T-helper 17 cell (primary cell): ENCODE data around the gene TRABD2B. TPM values are rescaled to one million over a fixed set of nuclear protein-coding genes. Genes with fewer than 3 reads are reported as not detected.

Experiments used
- ATAC-seq: fragments of 150-1000 bp; cut with Tn5 transposase; 2 replicates; pipeline ENCODE4 v1.10.0; 2021; ENCODE audit warnings: mild to moderate bottlenecking, moderate library complexity
- DNase-seq, 3 donors: peaks; one replicate each; pipeline versions ENCODE4 v3.0.0 to v3.0.0-alpha.2; 2020 to 2021
- H3K9me3 ChIP-seq: one replicate; pipeline ENCODE4 v1.7.0; 2013; ENCODE audit warnings: low read length, mild to moderate bottlenecking; ENCODE audit not compliant: control insufficient read depth, poor library complexity, severe bottlenecking
- H3K27ac Mint-ChIP-seq: one replicate; pipeline ENCODE4 v1.8.0; 2022; ENCODE audit warnings: mild to moderate bottlenecking, moderate library complexity, mixed read lengths
- H3K27me3 Mint-ChIP-seq: one replicate; pipeline ENCODE4 v1.8.0; 2022; ENCODE audit warnings: mixed read lengths
- H3K36me3 Mint-ChIP-seq: one replicate; pipeline ENCODE4 v1.8.0; 2022; ENCODE audit warnings: low read depth, mixed read lengths
- H3K4me1 Mint-ChIP-seq: one replicate; pipeline ENCODE4 v1.8.0; 2022; ENCODE audit warnings: mild to moderate bottlenecking, mixed read lengths
- H3K4me3 Mint-ChIP-seq: one replicate; pipeline ENCODE4 v1.8.0; 2022; ENCODE audit warnings: mild to moderate bottlenecking, moderate library complexity, mixed read lengths
- total RNA-seq, 4 donors: library from RNA in 2 of 4; stranded (reverse) in 2 of 4; gene quantifications; one replicate each; pipeline ENCODE4 v1.2.3 and lab custom pipeline; 2022 to 2026

Gene TRABD2B
- total RNA-seq, 2 donors from 2014 or later, result not detected

DNA sequence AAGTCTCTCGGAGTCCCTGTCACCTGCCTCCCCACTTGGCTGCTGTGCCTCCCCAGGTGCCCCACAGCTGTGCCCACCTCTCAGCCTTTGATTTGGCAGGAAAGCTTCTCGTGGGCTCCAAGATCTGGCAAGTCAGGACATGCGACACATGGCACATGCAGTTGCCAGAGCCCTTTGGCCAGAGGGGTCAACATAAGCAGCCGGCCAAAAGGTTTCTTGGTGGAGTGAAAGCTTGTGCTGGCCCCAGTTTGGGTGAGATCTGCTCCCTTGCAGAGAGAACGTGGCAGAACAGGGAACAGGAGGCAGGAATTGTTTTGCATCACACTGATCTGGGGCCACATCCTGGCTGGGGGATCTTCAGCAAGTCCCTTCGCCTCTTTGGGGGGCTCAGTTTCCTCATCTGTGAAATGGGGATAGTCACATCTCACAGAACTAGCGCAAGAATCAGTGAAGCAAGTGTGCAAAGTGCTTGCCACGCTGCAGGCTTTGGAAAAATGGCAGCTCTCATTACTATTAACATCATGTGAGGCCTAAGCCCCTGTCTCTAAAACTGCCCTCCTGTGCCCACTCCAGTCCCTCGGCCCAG, 232.6 kb downstream of the TRABD2B start:
- Mint-ChIP-seq H3K4me3 (no peak overlapping the region), H3K36me3 (peaks cover under 1% of the 10 kb centered on the region), H3K27ac (no peak overlapping the region), H3K4me1 (peaks cover 3% of the 10 kb centered on the region), H3K27me3 (peaks cover 50% of the 10 kb centered on the region)
- ATAC-seq (no peak), DNase-seq (no peak)
- H3K9me3 ChIP-seq, result no peaks in the 10 kb centered on the region

DNA sequence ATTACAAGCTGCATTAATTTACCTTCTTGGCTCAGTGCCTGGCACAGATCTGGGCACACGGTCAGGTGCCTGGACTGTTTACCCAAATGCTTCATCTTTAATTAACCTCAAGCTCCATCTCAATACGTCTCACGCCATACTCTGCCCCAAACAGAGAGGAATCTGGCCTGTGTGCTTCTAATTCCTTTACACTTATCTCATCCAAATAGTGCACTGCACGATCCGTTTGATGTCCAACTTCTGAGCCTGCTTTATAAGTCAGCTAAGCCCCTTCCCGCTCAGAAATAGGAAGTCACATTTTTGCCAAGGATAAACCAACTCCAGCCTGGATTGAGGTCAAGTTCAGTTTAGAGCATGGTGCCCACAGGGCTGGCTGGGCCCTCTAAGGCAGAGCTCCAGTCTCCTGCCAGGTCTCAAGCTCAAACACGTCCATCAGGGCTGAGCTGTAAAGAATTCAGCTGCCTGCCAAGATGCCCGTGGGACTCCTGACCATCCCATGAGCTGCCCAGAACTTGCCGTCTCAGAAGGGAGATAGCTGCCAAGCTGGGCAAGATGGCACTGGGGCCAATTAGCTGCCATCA, 233.5 kb downstream of the TRABD2B start:
- H3K27me3 Mint-ChIP-seq, result peaks cover 56% of the 10 kb centered on the region
- H3K4me1 Mint-ChIP-seq, result peaks cover 7% of the 10 kb centered on the region
- H3K9me3 ChIP-seq, result no peaks in the 10 kb centered on the region
- DNase-seq (no peak), ATAC-seq (no peak)
- no peak overlapping the region for H3K4me3 Mint-ChIP-seq
- no peak overlapping the region for H3K27ac Mint-ChIP-seq
- H3K36me3 Mint-ChIP-seq, result peaks cover 4% of the 10 kb centered on the region

DNA sequence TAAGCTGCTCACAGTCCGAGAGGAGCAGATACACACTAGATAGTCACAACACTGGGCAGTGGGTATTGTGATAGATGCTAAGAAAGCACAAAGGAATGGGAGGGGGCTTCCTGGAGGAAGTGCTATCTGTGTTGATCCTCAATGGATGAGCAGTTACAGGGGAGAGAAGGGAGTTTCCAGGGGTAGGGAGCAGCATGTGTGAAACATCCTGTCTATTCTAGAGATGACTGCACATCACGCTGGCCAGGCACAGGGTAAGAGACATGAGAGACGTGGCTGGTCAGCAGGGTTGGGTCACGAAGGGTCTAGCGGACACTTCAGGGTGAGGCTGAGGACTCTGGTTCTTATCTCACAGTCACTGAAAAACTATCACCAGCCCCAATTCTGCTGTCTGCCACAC, 235.2 kb downstream of the TRABD2B start:
- Mint-ChIP-seq H3K27me3 (peaks cover 64% of the 10 kb centered on the region), H3K36me3 (peaks cover 6% of the 10 kb centered on the region), H3K4me1 (peaks cover 10% of the 10 kb centered on the region), H3K27ac (no peak overlapping the region), H3K4me3 (no peak overlapping the region)
- DNase-seq (no peak), ATAC-seq (no peak)
- H3K9me3 ChIP-seq, result no peaks in the 10 kb centered on the region

GRCh38 chr1:47761201-47761930, 235.8 kb downstream of the TRABD2B start:
- Mint-ChIP-seq H3K27ac (no peak overlapping the region), H3K4me3 (no peak overlapping the region), H3K4me1 (peaks cover 9% of the 10 kb centered on the region), H3K36me3 (peaks cover 10% of the 10 kb centered on the region), H3K27me3 (peaks cover 64% of the 10 kb centered on the region)
- no peaks in the 10 kb centered on the region for H3K9me3 ChIP-seq
- no peak for ATAC-seq
- no peak for DNase-seq

DNA sequence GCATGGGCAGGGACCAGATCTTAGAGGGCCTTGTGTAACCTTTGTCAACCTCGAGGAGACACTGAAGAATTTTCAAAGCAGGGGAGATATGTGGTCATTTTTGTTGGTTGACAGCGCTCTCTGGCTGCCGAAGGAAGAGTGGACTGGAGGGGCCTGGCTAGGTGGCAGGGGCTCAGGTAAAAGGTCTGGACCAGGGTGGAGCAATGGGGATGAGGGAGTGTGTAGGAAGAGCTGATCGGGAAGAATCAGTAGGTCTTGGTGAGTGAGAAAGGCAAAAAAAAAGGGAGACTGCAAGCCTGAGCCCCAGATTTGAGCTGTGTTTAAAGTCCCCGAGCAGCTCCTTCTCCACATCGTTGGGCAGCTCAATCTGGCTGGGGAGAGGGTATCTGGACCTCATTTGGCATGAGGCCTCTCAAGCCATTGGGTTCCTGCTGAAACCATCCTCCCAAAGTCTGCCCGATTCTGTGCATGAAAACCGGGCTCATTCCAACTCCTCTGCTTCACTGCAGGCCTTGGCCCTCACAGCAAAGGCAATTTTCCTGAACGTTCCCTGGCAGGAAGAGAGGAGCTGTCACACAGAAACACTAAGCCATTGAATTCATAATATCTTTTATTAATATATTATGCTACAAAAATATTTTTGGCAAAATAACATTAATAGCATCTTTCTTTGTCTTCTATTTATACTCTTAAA, 237.1 kb downstream of the TRABD2B start:
- Mint-ChIP-seq H3K27ac (no peak overlapping the region), H3K4me1 (peaks cover 9% of the 10 kb centered on the region), H3K4me3 (no peak overlapping the region), H3K36me3 (peaks cover 10% of the 10 kb centered on the region), H3K27me3 (peaks cover 61% of the 10 kb centered on the region)
- ATAC-seq, result no peak
- DNase-seq, result no peak
- H3K9me3 ChIP-seq, result no peaks in the 10 kb centered on the region

DNA sequence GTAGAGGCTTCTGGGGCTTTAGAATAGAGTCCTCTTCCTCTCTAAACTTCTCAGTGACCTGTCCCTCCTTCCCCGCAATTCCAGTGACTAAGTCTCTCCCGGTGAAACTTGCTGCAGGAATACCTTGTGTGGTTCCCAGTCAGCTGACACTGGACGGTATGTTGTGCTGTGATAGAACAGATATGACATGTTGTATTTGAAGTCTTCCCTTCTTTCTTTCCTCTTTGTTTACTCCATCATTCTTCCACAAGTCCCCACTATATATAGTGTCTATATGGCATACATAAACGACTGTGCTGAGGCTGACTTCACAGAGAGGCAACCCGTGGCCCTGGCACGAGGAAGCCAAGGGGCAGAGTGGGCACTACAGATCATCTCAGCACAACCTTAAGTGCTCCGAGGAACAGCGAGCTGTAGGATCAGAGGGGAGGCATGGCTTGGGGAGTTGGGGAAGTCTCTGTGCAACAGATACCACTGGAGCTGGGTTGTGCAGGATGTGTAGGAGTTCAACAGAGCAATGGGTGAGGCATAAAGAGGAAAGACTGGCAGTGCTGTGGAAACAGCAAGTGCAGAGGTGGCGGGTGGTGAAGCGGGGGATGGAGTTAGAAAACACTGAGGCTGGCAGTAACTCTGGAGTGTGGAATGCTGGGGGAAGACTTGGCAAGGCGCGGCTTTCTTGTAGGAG, 237.8 kb downstream of the TRABD2B start:
- H3K9me3 ChIP-seq, result no peaks in the 10 kb centered on the region
- ATAC-seq (no peak), DNase-seq (no peak)
- H3K27ac Mint-ChIP-seq, result no peak overlapping the region
- H3K27me3 Mint-ChIP-seq, result peaks cover 67% of the 10 kb centered on the region
- no peak overlapping the region for H3K4me3 Mint-ChIP-seq
- peaks cover 10% of the 10 kb centered on the region for H3K36me3 Mint-ChIP-seq
- H3K4me1 Mint-ChIP-seq, result peaks cover 9% of the 10 kb centered on the region

DNA sequence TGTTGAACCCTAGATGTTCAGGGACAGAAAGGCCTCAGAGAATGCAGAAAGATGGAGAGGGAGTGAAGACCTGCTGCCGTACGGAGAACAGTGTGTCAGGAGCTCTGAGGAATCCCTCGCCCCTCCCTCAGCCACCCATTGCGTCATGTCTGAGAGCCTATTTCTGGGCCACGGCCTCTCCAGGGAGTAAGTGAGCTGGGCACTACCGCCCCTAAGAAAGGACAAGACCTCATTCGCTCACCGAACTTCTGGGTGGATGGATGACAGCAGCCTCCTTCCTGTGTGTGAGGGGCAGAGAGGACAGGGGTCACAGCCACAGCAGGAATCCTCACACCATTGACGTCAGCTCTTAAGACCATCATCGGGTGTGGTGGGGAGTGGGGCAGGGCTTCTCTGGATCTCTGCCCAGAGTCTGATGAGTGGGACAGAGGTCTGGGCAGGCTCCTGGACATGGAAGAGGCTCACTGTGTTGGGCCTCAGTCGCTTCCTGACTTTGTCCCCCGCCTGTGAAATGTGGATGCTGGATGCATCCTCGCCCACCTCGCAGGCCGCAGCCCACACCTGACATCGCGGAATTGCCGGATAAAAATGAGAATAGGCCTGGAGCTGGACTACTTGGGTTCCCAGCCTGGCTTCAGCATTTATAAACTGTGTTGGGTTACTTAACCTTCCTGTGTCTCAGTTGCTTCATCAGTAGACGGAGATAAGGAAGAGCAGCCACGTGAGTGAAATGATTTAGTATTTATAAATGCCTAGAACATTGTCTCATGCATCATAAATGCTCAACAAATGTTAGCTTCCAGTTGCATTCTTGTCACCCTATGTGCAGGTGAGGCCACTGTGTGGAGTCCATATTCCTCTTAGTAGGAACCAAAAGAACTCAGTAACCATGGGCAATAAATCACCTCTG, 238.6 kb downstream of the TRABD2B start:
- ATAC-seq (no peak), DNase-seq (no peak)
- no peak overlapping the region for H3K4me3 Mint-ChIP-seq
- H3K36me3 Mint-ChIP-seq, result peaks cover 10% of the 10 kb centered on the region
- peaks cover 68% of the 10 kb centered on the region for H3K27me3 Mint-ChIP-seq
- H3K4me1 Mint-ChIP-seq, result peaks cover 9% of the 10 kb centered on the region
- H3K27ac Mint-ChIP-seq, result no peak overlapping the region
- H3K9me3 ChIP-seq, result no peaks in the 10 kb centered on the region

DNA sequence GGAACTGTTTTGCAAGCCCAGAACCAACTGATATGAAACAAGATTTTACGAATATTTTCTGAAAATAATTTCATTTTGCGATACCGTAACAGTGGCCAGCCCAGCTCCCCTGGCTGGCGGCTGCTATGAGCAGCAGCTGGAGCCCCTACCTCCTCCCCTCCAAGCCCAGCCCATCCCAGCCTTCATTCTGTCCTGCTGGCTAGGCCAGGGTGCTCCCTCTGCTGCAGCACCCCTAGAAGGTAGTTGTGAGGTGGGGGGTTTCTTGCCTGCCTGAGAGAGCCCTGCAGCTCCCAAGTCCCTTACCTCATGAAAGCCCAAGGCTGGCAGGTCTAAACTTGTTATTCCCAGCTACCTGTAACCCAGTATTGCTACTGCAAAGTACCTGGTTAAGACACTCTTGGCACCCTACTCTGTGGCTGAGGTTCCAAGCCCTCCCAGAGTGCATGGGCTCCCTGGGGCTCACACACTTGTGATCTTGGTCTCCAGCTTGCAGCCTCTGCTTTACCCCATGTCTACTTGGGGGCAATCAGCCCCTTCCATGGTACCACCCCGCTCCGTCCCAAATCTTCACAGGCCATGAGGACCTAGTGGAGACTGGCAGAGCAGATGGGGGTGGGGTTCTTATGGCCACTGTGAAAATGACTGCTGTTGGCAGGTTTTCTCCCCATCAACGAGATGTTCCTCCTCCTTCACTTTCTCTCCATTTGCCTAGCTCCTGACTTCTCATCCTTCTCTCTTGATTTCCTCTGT, 239.8 kb downstream of the TRABD2B start:
- Mint-ChIP-seq H3K4me3 (no peak overlapping the region), H3K27ac (no peak overlapping the region), H3K4me1 (peaks cover 9% of the 10 kb centered on the region), H3K36me3 (peaks cover 10% of the 10 kb centered on the region), H3K27me3 (peaks cover 72% of the 10 kb centered on the region)
- H3K9me3 ChIP-seq, result no peaks in the 10 kb centered on the region
- no peak for ATAC-seq
- no peak for DNase-seq

GRCh38 chr1:47756411-47756810, 240.8 kb downstream of the TRABD2B start:
- H3K4me3 Mint-ChIP-seq, result no peak overlapping the region
- no peak for DNase-seq
- peaks cover 65% of the 10 kb centered on the region for H3K27me3 Mint-ChIP-seq
- no peak for ATAC-seq
- H3K9me3 ChIP-seq, result no peaks in the 10 kb centered on the region
- peaks cover 10% of the 10 kb centered on the region for H3K36me3 Mint-ChIP-seq
- peaks cover 9% of the 10 kb centered on the region for H3K4me1 Mint-ChIP-seq
- H3K27ac Mint-ChIP-seq, result no peak overlapping the region

- ATAC-seq (no peak), DNase-seq (no peak)
- Mint-ChIP-seq H3K36me3 (peaks cover 10% of the 10 kb centered on the region), H3K4me1 (peaks cover 9% of the 10 kb centered on the region), H3K27me3 (peaks cover 65% of the 10 kb centered on the region), H3K4me3 (no peak overlapping the region), H3K27ac (no peak overlapping the region)
- H3K9me3 ChIP-seq, result no peaks in the 10 kb centered on the region
Measured at GRCh38 chr1:47756006-47756405, 241.2 kb downstream of the TRABD2B start.

DNA sequence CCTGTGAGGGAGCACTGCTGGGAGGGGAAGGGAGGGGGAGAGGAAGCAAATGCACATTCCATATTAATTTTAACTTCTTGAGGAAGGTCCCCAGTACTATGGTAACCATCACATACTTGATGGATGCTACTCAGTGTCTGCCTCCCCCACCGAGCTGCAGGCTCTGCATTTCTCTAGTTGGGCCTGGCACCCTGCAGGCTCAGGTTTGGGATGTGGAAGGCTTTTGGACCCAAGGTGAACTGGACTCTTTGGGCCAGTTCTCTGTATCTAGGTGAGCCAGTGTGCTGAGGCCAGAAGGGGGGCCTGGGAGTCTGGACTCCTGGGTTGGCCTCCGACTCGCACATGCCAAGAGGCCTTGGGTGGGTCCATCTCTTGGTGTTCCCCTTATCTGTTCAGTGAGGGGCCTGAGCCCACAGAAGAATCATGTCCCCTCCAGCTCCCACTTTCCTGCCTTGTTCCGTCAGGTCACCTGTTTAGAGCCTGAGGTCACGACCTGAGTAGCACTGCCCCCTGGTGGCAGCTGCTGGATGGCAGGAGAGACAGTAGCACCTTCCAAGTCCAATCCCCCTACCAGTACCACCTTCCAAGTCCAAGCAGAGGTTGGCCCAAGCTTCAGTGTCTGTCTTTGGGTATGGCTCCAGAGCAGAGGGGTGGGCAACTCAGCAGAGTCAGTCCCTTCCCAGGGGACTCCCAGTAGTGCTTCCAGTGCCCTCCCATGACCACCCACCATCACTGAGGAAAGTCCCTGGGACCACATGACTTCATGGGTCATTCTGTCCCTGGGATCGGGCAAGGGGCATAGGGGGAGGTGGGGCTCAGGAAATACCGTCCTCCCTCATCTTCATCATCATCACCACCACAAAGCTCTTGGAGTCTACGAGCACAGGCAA, 241.8 kb downstream of the TRABD2B start:
- Mint-ChIP-seq H3K27ac (no peak overlapping the region), H3K4me1 (peaks cover 9% of the 10 kb centered on the region), H3K36me3 (peaks cover 10% of the 10 kb centered on the region), H3K27me3 (peaks cover 68% of the 10 kb centered on the region), H3K4me3 (no peak overlapping the region)
- DNase-seq, result peak in 2 of 3 donors; percentile 18 to 35
- peak; percentile 41 for ATAC-seq
- H3K9me3 ChIP-seq, result no peaks in the 10 kb centered on the region
